Activated CD8-positive, alpha-beta memory T cell treated with anti-CD3 and anti-CD28 coated beads for 48 hours (primary cell): Measurements from ENCODE around the gene KIF3C.
A peak's percentile ranks its signal among the peaks of the same experiment; 100 is the strongest.
"Not testable (repeated sequence)": the region's sequence is repeated elsewhere in the genome, so short reads cannot be mapped to it uniquely, and the experiment has no call there.

Experiments
- DNase-seq, 3 experiments: peaks; one replicate each; pipeline ENCODE4 v3.0.0-alpha.2; 2020; ENCODE audit warnings: low read depth in 2 of 3, low spot score in 2 of 3

The KIF3C gene

GRCh38 chr2:26000561-26001082 is 18.3 kb upstream of the KIF3C start:
- DNase-seq = no peak

GRCh38 chr2:25999406-25999805 is 17.1 kb upstream of the KIF3C start:
- DNase-seq = not testable (repeated sequence)

- DNase-seq = not testable (repeated sequence)
Observed at GRCh38 chr2:25998816-25999383, 16.6 kb upstream of the KIF3C start.

GRCh38 chr2:25996844-25997243 is 14.5 kb upstream of the KIF3C start:
- no peak for DNase-seq

GRCh38 chr2:25994509-25994908 is 12.2 kb upstream of the KIF3C start:
- DNase-seq = no peak

- DNase-seq = no peak
Observed at GRCh38 chr2:25993049-25993448, 10.8 kb upstream of the KIF3C start.

- DNase-seq = no peak
Observed at GRCh38 chr2:25992556-25992955, 10.3 kb upstream of the KIF3C start.

- no peak for DNase-seq
Observed at GRCh38 chr2:25991965-25992364, 9.7 kb upstream of the KIF3C start.

- no peak for DNase-seq
Observed at GRCh38 chr2:25989154-25989553, 6.9 kb upstream of the KIF3C start.

- no peak for DNase-seq
Observed at GRCh38 chr2:25988134-25988533, 5.8 kb upstream of the KIF3C start.

GRCh38 chr2:25983735-25984134 is 1.4 kb upstream of the KIF3C start:
- DNase-seq = no peak

- no peak for DNase-seq
Observed at GRCh38 chr2:25982968-25983280, 627 bp upstream of the KIF3C start.

- peak in 2 of 3 experiments; percentile 6 to 20 for DNase-seq
Observed at GRCh38 chr2:25981596-25982272, 563 bp downstream of the KIF3C start.

- DNase-seq = no peak
Observed at GRCh38 chr2:25980951-25981350, 1.3 kb downstream of the KIF3C start.

GRCh38 chr2:25980076-25980887 is 2.0 kb downstream of the KIF3C start:
- DNase-seq = no peak

- DNase-seq = no peak
Observed at GRCh38 chr2:25979001-25979400, 3.3 kb downstream of the KIF3C start.

- no peak for DNase-seq
Observed at GRCh38 chr2:25977768-25978167, 4.5 kb downstream of the KIF3C start.

- DNase-seq = no peak
Observed at GRCh38 chr2:25976983-25977741, 5.1 kb downstream of the KIF3C start.

- DNase-seq = no peak
Observed at GRCh38 chr2:25972049-25972823, 10.1 kb downstream of the KIF3C start.

- DNase-seq = no peak
Observed at GRCh38 chr2:25971596-25971995, 10.7 kb downstream of the KIF3C start.
